ACC112 (cell line): Measurements from ENCODE around the gene ITGA7.
A peak's percentile ranks its signal among the peaks of the same experiment; 100 is the strongest.

Source experiments
- H2AFZ ChIP-seq: fragments of 200-600 bp; sonication (generic); one replicate; pipeline ENCODE4 v1.6.0; 2017; ENCODE audit warnings: antibody characterized with exemption, low read length; ENCODE audit not compliant: unreplicated experiment
- H3K27ac ChIP-seq: fragments of 200-600 bp; sonication (generic); 2 replicates; pipeline ENCODE4 v1.5.1; 2014; ENCODE audit warnings: low read depth, mild to moderate bottlenecking, antibody characterized with exemption, low read length, moderate library complexity
- H3K27me3 ChIP-seq: fragments of 200-600 bp; sonication (generic); 2 replicates; pipeline ENCODE4 v1.6.1; 2014; ENCODE audit warnings: mild to moderate bottlenecking, antibody characterized with exemption, low read length, moderate library complexity, mixed read lengths; ENCODE audit not compliant: insufficient read depth
- H3K36me3 ChIP-seq: fragments of 200-600 bp; sonication (generic); 2 replicates; pipeline ENCODE4 v1.6.1; 2016; ENCODE audit warnings: mild to moderate bottlenecking, antibody characterized with exemption, low read length, moderate library complexity, mixed read lengths; ENCODE audit not compliant: insufficient read depth
- H3K4me1 ChIP-seq: fragments of 200-600 bp; sonication (generic); one replicate; pipeline ENCODE4 v1.6.1; 2016; ENCODE audit warnings: low read length, mixed read lengths; ENCODE audit not compliant: insufficient read depth, unreplicated experiment, control insufficient read depth
- H3K4me3 ChIP-seq: fragments of 200-600 bp; sonication (generic); 2 replicates; pipeline ENCODE4 v1.5.1; 2014; ENCODE audit warnings: mild to moderate bottlenecking, low read depth, low read length
- H3K79me2 ChIP-seq: fragments of 200-600 bp; sonication (generic); one replicate; pipeline ENCODE4 v1.6.0; 2016; ENCODE audit warnings: low read length; ENCODE audit not compliant: control insufficient read depth, unreplicated experiment, insufficient read depth

Gene ITGA7

GRCh38 chr12:55717011-55718007, 9.6 kb upstream of the ITGA7 start:
- Histone ChIP-seq H3K27me3 (no peaks in the 10 kb centered on the region), H3K4me1 (peaks cover 71% of the 10 kb centered on the region), H2AFZ (no peak overlapping the region), H3K27ac (peak overlapping the region; percentile 91), H3K36me3 (no peaks in the 10 kb centered on the region), H3K4me3 (peak overlapping the region; percentile 78), H3K79me2 (no peaks in the 10 kb centered on the region)

- H2AFZ ChIP-seq = no peak overlapping the region
- no peaks in the 10 kb centered on the region for H3K27me3 ChIP-seq
- peak overlapping the region; percentile 91 for H3K27ac ChIP-seq
- peak overlapping the region; percentile 78 for H3K4me3 ChIP-seq
- H3K4me1 ChIP-seq = peaks cover 75% of the 10 kb centered on the region
- no peaks in the 10 kb centered on the region for H3K36me3 ChIP-seq
- no peaks in the 10 kb centered on the region for H3K79me2 ChIP-seq
Observed at GRCh38 chr12:55716582-55716957, 8.9 kb upstream of the ITGA7 start.

DNA sequence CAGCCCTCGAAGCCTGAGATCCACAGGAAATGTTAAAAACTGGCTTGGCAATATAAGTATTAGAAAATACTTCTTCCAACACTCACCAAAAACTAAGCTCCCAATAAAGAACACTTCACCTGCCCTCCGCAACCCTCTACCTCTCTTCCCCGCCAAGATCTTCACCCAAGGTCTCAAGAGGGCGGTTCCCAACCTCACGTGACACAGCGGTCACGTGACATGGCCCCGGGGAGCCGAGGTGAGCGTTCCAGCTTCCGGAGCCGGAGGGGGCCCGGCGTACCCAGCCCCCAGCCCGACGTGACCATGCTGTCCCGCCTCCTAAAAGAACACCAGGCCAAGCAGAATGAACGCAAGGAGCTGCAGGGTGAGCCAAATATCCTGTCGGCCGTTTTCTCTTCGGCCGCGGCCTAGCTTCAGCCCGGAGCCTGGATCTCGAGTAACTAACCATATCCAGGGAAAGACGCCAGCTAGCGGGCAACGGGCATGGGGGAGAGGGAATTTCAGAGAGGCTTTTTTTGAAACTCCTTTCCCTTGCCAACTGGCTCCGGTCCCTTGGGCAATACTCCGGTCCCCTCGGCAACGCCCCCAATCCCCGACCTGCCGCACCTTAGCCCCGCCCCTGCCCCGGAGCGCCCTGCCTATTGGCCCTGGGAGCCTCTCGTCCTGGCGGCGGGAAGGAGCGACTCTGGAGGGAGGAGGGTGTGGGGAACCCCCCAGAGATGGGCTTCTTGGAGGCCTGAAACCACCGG, 8.3 kb upstream of the ITGA7 start, which contains the start of gene BLOC1S1:
Gene BLOC1S1, plus strand, starts transcription at position 214 of the 749 bp plus-strand sequence. Its CDS starts 6 bp downstream, at position 220.
- Histone ChIP-seq H3K79me2 (no peaks in the 10 kb centered on the region), H3K27me3 (no peaks in the 10 kb centered on the region), H2AFZ (peak within 1 kb of the TSS; percentile 90), H3K36me3 (no peaks in the 10 kb centered on the region), H3K4me3 (peak within 1 kb of the TSS; percentile 78), H3K4me1 (peaks cover 71% of the 10 kb centered on the region), H3K27ac (peak within 1 kb of the TSS; percentile 91)

DNA sequence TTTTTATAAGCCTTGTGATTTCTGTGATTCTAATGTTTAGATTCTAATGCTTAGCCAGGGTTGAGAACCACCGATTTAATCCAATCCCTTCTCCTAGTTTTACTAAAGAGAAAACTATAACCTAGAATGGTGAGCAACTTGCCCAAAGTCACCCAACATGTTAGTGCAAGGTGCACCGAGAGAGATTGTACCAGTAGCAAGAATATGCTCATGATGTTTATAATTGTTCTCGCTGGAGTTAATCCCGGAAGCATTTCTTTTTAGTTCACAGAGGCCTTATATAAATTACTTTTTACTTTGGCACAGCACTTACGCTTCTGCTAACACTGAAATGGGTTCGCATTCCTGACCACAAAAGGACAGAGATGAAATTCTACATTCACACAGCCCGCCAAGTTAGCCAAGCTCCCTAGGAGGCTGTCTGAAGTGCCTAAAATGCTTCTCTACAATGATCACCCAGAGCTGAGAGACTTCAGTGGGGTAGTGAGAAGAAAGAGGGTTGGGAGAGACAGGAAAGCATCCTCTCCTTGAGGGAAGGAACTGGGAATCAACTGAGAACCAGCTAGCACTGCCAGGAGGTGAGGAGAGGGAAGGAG, 7.6 kb upstream of the ITGA7 start:
- Histone ChIP-seq H3K79me2 (no peaks in the 10 kb centered on the region), H3K4me3 (peak overlapping the region; percentile 78), H3K27me3 (no peaks in the 10 kb centered on the region), H3K27ac (peak overlapping the region; percentile 91), H3K36me3 (no peaks in the 10 kb centered on the region), H3K4me1 (peaks cover 64% of the 10 kb centered on the region), H2AFZ (peak overlapping the region; percentile 90)

DNA sequence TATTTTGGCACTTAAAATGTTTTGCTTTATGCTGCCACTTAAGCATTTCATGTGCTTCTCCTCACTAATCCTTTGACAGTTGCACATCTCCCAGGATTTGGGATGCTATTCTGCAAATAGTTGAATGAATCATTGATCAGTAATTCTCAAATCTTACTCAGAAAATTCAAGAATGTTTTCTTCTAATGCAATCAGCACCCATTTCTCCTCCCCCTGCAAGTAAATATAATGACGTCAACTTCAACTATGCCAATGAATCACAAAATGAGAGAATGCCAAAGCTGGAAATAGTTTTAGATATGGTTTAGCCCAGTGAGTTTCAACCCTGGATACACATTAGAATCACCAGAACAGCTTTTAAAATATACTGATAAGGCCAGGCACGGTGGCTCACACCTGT, 6.0 kb upstream of the ITGA7 start:
- H3K4me3 ChIP-seq = no peak overlapping the region
- H2AFZ ChIP-seq = no peak overlapping the region
- no peaks in the 10 kb centered on the region for H3K79me2 ChIP-seq
- peaks cover 56% of the 10 kb centered on the region for H3K4me1 ChIP-seq
- peak overlapping the region; percentile 80 for H3K27ac ChIP-seq
- H3K36me3 ChIP-seq = no peaks in the 10 kb centered on the region
- H3K27me3 ChIP-seq = no peaks in the 10 kb centered on the region

DNA sequence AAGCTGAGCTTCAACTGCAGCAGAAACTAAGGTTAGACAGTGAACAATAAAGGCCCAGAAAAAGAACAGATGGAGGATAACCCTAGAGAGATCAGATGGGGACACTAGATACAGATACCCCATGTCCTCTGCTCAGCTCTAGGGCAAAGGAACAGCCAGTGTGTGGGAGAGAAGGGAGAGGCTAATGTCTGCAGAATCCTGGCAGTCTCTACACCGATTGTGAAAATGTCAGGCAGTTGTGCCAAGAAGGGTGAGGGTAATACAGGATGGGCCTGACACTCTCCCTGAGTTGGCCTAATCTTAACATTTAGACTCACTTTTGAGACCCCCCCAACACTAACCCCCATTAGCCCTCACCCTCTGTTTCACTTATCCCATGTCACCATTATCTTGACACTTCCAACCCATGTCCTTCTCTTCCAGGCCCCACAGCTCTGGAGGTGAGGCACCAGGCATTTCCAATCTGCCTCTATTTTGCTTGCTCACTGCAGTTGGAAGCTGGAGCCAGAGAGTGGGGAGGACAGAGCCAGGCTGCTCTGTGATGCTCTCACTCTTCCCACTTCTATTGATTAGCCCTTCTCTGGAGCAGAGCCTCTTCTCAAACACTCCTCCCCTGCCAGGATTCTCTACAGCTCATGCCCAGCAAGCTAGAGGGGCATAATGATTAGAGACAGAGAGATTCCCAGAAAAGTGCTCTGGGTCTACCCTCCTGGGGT, 5.2 kb upstream of the ITGA7 start:
- H3K27ac ChIP-seq = peak overlapping the region; percentile 80
- no peak overlapping the region for H3K4me3 ChIP-seq
- H3K79me2 ChIP-seq = no peaks in the 10 kb centered on the region
- H3K27me3 ChIP-seq = no peaks in the 10 kb centered on the region
- H3K4me1 ChIP-seq = peaks cover 52% of the 10 kb centered on the region
- no peak overlapping the region for H2AFZ ChIP-seq
- no peaks in the 10 kb centered on the region for H3K36me3 ChIP-seq

GRCh38 chr12:55711786-55712553, 4.3 kb upstream of the ITGA7 start:
- Histone ChIP-seq H3K79me2 (peaks cover 2% of the 10 kb centered on the region), H3K27me3 (no peaks in the 10 kb centered on the region), H3K4me1 (peaks cover 43% of the 10 kb centered on the region), H2AFZ (peak overlapping the region; percentile 68), H3K4me3 (no peak overlapping the region), H3K27ac (peak overlapping the region; percentile 80), H3K36me3 (no peaks in the 10 kb centered on the region)

- Histone ChIP-seq H2AFZ (peak overlapping the region; percentile 59), H3K27ac (no peak overlapping the region), H3K36me3 (no peaks in the 10 kb centered on the region), H3K27me3 (no peaks in the 10 kb centered on the region), H3K4me3 (peak overlapping the region; percentile 75), H3K79me2 (peaks cover 25% of the 10 kb centered on the region), H3K4me1 (peaks cover 64% of the 10 kb centered on the region)
Observed at GRCh38 chr12:55708695-55709233, 1.1 kb upstream of the ITGA7 start.

DNA sequence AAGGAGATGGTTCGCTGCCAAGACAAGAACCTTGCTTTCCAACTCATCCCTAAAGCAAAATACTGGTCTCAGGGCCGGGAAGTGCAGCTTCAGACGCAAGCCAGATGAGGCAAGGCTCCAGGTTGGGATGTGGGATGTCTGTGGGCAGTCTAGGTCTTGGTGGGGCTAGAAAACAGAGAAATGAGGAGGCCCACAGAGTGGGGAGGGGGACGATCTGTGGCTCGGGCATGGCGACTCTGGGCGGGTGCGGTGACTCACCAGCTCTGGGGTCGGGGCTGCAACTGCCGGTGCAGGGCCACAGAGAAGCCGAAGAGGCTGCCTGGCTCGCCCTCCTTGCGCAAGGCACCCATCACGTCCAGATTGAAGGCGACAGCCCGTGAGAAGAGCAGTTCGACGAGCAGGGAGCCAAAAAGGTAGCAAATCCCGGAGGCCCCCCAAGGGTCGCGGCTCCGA, 459 bp downstream of the ITGA7 start:
- H3K36me3 ChIP-seq = no peaks in the 10 kb centered on the region
- H3K27ac ChIP-seq = no peak overlapping the region
- H3K79me2 ChIP-seq = peaks cover 29% of the 10 kb centered on the region
- no peaks in the 10 kb centered on the region for H3K27me3 ChIP-seq
- H3K4me1 ChIP-seq = peaks cover 56% of the 10 kb centered on the region
- H3K4me3 ChIP-seq = peak overlapping the region; percentile 75
- no peak overlapping the region for H2AFZ ChIP-seq
